ENCODE data around the gene GYPC.
"Not testable (repeated sequence)": the region's sequence is repeated elsewhere in the genome, so short reads cannot be mapped to it uniquely, and the experiment has no call there.

The GYPC gene

GRCh38 chr2:126692241-126692640, 36.3 kb downstream of the GYPC start:
- intact Hi-C loops (cut with DNase I); DNase-seq: not testable (repeated sequence)

DNA sequence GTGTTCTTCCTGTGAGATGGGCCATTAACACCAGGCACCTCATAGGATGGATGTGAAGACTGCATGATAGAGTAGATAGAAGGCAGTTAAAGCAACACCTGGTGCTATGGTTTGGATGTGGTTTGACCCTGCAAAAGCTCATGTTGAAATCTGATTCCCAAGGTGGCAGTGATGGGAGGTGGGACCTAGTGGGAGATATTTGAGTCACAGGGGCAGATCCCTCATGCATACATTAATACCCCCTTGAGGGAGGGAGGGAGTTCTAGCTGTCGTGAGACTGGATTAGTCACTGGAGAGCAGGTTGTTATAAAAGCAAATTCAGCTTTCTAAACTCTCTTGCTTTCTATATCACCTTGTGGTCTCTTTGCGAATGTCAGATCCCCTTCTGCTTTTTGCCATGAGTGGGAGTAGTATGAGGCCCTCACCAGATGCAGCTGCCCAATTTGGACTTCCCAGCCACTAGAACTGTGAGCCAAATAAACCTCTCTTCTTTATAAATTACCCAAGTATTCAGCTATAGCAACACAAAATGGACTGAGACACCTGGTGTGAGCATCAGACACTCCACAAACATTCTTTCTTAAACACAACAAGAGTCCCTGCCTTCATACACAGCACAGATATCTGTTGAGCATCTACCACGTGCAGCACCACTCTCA, 37.1 kb downstream of the GYPC start:
- intact Hi-C loops (cut with DNase I); DNase-seq: not testable (repeated sequence)

- intact Hi-C loops (cut with DNase I): no loop called here
- DNase-seq: no peak
These were observed 40.9 kb downstream of the GYPC start for GRCh38 chr2:126696644-126697520.

GRCh38 chr2:126698376-126698775, 42.4 kb downstream of the GYPC start:
- intact Hi-C loops (cut with DNase I): no loop called here
- no peak for DNase-seq

- no peak for DNase-seq
- intact Hi-C loops (cut with DNase I): no loop called here
These were observed 43.1 kb downstream of the GYPC start for GRCh38 chr2:126699018-126699417.

GRCh38 chr2:126699716-126700581, 44.0 kb downstream of the GYPC start:
- intact Hi-C loops (cut with DNase I): no loop called here
- DNase-seq: no peak

DNA sequence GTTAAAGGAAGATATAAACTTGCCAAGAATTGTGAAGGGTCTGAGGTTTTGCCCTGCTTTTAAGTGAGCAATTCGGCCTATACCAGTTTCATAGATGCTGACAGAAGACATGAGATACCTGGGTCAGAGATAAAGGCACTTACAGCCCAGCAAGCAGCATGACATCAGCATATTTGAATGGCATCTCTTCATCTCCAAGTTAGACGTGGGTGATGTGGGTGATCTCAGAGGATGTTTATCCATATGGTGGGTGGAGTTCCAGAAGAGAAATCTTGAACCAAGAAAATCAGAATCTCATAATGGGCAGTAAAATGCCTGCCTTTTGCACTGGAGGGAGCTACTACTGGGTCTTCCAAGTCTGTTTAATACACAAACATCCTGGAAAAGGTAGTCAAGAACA, 44.7 kb downstream of the GYPC start:
- intact Hi-C loops (cut with DNase I): no loop called here
- no peak for DNase-seq

- intact Hi-C loops (cut with DNase I): no loop called here
- DNase-seq: no peak
These were observed 47.4 kb downstream of the GYPC start for GRCh38 chr2:126703311-126703710.

GRCh38 chr2:126704434-126705160, 48.6 kb downstream of the GYPC start:
- DNase-seq: no peak
- intact Hi-C loops (cut with DNase I): no loop called here

GRCh38 chr2:126707191-126707590, 51.2 kb downstream of the GYPC start:
- intact Hi-C loops (cut with DNase I): no loop called here
- no peak for DNase-seq

DNA sequence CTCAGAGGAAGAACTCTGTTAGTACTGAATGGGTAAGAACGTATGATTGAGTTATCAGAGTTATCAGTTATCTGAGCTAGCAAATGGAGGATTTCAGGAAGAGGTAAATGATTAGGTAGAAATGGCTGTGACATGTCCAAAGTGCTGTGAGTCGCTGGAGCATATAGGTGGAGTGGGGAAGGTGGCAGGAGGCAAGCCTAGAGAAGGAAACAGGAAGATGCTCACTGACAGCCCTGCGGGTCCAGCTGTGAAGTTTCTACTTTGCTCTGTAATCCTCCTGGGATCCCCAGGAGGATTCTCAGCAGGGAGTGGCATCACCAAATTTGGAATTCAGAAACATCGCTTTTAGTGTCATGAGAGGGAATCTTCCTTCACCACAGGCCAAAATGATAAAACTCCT, 52.0 kb downstream of the GYPC start:
- intact Hi-C loops (cut with DNase I): no loop called here
- no peak for DNase-seq

- DNase-seq: no peak
- intact Hi-C loops (cut with DNase I): no loop called here
These were observed 58.4 kb downstream of the GYPC start for GRCh38 chr2:126714191-126714965.

GRCh38 chr2:126715111-126715510, 59.2 kb downstream of the GYPC start:
- no peak for DNase-seq
- intact Hi-C loops (cut with DNase I): no loop called here

GRCh38 chr2:126715576-126716406, 59.8 kb downstream of the GYPC start:
- DNase-seq: no peak
- intact Hi-C loops (cut with DNase I): no loop called here

- intact Hi-C loops (cut with DNase I); DNase-seq: not testable (repeated sequence)
These were observed 61.3 kb downstream of the GYPC start for GRCh38 chr2:126717277-126717676.

- DNase-seq: no peak
- intact Hi-C loops (cut with DNase I): no loop called here
These were observed 62.0 kb downstream of the GYPC start for GRCh38 chr2:126717928-126718327.

GRCh38 chr2:126719191-126719832, 63.4 kb downstream of the GYPC start:
- DNase-seq: no peak
- intact Hi-C loops (cut with DNase I): no loop called here

- intact Hi-C loops (cut with DNase I): no loop called here
- no peak for DNase-seq
These were observed 63.9 kb downstream of the GYPC start for GRCh38 chr2:126719833-126720351.

All from posterior cingulate gyrus (tissue), 11 donors.